ENCODE measurements around the gene ANXA2R.
A peak's percentile ranks its signal among the peaks of the same experiment; 100 is the strongest.

Gene ANXA2R

GRCh38 chr5:43006424-43007202, 33.5 kb downstream of the ANXA2R start:
- peaks cover 4% of the 10 kb centered on the region for H3K36me3 Mint-ChIP-seq (ENCODE audit: low read depth)
- H3K4me1 Mint-ChIP-seq, result peaks cover 21% of the 10 kb centered on the region
- TF ChIP-seq CTCF (IDR thresholded peaks at IDR 0.05), result no peak
- H3K27ac Mint-ChIP-seq, result no peak overlapping the region
- H3K9me3 Mint-ChIP-seq, result peaks cover 7% of the 10 kb centered on the region
- DNase-seq, result no peak
- peaks cover 97% of the 10 kb centered on the region for H3K27me3 Mint-ChIP-seq (ENCODE audit: low read depth, poor library complexity)
- peak overlapping the region; percentile 85 for H3K4me3 Mint-ChIP-seq

DNA sequence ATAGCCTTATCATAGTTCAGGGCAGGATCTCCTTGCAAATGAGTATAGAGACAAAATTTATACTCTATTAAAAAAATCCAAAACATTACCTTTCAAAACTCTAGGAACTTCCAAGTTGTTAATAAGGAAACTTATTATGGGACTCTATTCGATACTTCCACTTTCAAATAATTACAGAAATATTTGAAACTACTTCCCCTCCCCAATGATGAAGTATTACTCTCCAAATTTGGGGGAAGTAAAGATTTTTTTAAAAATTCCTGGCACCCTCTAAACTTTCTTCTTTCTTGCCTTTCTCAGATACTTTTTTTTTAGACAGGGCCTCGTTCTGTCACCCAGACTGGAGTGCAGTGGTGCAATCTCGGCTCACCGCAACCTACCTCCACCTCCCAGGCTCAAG, 35.1 kb downstream of the ANXA2R start:
- Mint-ChIP-seq H3K4me3 (no peak overlapping the region), H3K9me3 (peaks cover 3% of the 10 kb centered on the region), H3K27me3 (ENCODE audit: low read depth, poor library complexity) (peaks cover 97% of the 10 kb centered on the region), H3K27ac (no peak overlapping the region), H3K36me3 (ENCODE audit: low read depth) (peaks cover 4% of the 10 kb centered on the region), H3K4me1 (peaks cover 25% of the 10 kb centered on the region)
- TF ChIP-seq CTCF (IDR thresholded peaks at IDR 0.05), result no peak
- no peak for DNase-seq

DNA sequence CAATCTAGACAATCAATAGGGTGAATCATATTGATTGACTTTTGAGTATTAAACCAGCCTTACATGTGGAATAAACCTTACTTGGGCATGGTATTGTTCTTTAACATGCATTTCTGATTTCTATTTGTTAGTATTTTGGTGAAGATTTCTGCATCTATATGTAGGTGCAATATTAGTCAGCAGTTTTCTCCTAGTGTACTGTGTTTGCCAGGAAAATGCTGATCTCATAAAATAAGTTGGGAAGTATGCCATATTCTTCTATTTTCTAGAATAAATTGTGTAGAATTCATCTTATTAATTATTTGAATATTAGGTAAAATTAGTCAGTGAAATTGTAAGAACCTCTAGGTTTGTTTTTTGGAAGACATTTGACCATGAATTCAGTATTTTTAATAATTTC, 38.4 kb downstream of the ANXA2R start:
- TF ChIP-seq CTCF (IDR thresholded peaks at IDR 0.05), result no peak
- Mint-ChIP-seq H3K36me3 (ENCODE audit: low read depth) (peaks cover 4% of the 10 kb centered on the region), H3K4me3 (no peak overlapping the region), H3K27ac (no peak overlapping the region), H3K27me3 (ENCODE audit: low read depth, poor library complexity) (peaks cover 100% of the 10 kb centered on the region), H3K4me1 (peaks cover 15% of the 10 kb centered on the region), H3K9me3 (peaks cover 3% of the 10 kb centered on the region)
- DNase-seq, result no peak

DNA sequence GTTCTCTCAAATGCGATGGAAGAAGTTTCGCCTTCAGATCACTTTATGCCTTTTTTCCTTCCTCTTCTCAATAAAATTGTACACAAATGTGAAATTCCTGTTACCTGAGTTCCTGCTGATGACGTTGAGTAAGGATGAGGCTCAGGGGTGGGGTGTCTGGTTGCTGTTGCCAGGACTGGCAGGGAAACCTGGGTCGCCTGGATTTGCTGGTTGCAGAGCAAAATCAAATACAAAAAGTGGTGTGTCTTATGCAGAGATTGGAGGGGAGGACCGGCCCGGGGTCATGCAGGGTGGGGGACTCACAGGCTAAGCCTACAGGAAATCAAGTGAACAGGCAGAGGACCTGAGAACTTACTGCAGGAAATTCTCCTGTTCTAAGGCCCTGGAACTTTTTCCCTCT, 39.2 kb downstream of the ANXA2R start:
- peak overlapping the region; percentile 38 for H3K4me3 Mint-ChIP-seq
- no peaks in the 10 kb centered on the region for H3K9me3 Mint-ChIP-seq
- no peaks in the 10 kb centered on the region for H3K36me3 Mint-ChIP-seq (ENCODE audit: low read depth)
- no peak for TF ChIP-seq CTCF (IDR thresholded peaks at IDR 0.05)
- H3K4me1 Mint-ChIP-seq, result peaks cover 15% of the 10 kb centered on the region
- peaks cover 100% of the 10 kb centered on the region for H3K27me3 Mint-ChIP-seq (ENCODE audit: low read depth, poor library complexity)
- DNase-seq, result no peak
- no peak overlapping the region for H3K27ac Mint-ChIP-seq

- Mint-ChIP-seq H3K4me1 (peaks cover 15% of the 10 kb centered on the region), H3K9me3 (no peaks in the 10 kb centered on the region), H3K4me3 (peak overlapping the region; percentile 77), H3K27ac (no peak overlapping the region), H3K27me3 (ENCODE audit: low read depth, poor library complexity) (peaks cover 100% of the 10 kb centered on the region), H3K36me3 (ENCODE audit: low read depth) (no peaks in the 10 kb centered on the region)
- no peak for TF ChIP-seq CTCF (IDR thresholded peaks at IDR 0.05)
- DNase-seq, result peak; percentile 66
Measured at GRCh38 chr5:43000111-43000840, 39.8 kb downstream of the ANXA2R start.

Measured in nephron progenitor cell (in vitro differentiated cells).